HS-5 (cell line): ENCODE measurements around the gene CBFA2T3.
"Not testable (repeated sequence)": the region's sequence is repeated elsewhere in the genome, so short reads cannot be mapped to it uniquely, and the experiment has no call there.

Experiments used
- DNase-seq: peaks from one replicate; pipeline ENCODE4 v3.0.0-alpha.2; 2012; ENCODE audit warnings: low read depth

The CBFA2T3 gene

DNA sequence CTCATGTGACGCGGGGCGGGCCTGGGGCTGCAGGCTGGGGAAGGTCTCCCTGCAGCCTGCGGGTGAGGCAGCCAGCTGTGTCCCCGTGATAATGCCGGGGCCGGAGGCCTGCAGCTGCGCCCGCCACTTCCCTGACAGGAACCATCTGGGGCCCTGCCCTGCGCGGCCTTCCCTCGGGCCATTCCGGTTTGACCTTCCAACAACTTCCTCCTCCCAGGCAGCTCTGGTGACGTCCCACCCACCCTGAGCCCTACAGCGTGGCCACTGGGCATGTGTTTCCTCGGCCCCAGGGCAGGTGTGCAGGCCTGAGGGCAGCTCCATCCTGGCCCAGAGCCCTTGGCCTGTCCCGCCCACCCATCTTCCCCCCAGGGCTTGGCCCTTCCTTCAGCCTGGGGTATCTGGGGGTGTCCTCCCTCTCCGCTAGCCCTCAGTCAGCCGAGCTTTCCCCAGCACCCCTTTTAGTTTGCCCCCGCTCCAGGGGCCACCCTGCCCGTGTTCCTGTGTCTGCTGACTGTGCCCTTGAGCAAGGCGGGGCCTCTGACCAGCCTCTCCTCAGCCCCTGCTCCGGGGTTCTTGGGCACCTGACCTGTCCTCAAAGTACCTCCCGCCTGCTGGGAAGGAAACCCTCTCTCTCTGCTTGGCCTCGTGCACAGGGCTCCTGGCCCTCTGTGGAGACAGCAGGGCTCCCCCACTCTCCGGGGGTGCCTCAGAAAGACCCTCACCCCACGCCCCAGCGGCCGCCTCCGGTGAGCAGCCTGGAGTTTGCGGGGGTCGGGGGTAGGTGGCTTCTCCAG lies at the start of gene CBFA2T3:
Gene CBFA2T3, minus strand, starts transcription at position 190 of the 794 bp plus-strand sequence. CDS start 400 bp downstream, outside the sequence.
- no peak for DNase-seq

DNA sequence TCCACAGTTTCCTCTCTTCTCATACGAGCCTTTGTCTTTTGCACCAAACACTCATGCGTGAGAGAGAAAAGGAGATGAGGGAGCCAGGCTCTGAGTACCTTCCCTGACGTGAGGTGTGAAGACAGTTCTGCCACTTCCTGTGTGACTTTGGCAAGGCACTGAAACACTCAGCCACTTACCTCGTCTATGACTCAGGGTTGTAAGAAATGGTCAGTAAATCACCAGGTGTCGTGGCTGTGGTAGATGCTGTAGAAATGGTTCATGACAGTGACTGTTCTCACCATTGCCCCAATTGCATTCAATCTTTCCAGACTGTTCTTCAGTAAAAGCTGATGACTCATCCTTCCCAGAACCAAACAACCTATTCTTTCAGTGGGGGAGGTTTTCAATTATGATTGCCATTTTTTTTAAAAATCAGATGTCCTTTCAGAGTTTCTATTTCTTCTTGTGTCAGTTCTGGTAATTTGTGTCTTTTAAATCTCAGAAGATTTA lies 49.2 kb upstream of the CBFA2T3 start:
- DNase-seq, result no peak

DNA sequence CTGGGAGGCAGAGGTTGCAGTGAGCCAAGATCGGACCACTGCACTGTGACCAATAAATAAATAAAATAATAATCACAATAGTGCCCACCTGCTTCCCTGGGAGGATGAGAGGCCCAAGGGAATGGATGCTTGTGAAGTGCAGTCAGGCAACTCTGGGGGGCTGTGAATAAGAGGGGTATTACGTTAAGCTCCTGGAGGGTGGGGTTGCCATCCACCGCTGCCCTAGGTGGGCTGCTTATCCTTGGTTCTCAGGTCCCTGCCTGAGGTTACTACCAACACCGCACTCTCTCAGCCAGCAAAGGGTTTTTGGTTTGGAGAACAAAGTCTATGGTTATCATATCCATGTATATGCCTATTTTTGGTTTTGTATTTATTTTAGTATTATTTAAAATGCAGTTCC lies 48.6 kb upstream of the CBFA2T3 start:
- DNase-seq, result no peak

DNA sequence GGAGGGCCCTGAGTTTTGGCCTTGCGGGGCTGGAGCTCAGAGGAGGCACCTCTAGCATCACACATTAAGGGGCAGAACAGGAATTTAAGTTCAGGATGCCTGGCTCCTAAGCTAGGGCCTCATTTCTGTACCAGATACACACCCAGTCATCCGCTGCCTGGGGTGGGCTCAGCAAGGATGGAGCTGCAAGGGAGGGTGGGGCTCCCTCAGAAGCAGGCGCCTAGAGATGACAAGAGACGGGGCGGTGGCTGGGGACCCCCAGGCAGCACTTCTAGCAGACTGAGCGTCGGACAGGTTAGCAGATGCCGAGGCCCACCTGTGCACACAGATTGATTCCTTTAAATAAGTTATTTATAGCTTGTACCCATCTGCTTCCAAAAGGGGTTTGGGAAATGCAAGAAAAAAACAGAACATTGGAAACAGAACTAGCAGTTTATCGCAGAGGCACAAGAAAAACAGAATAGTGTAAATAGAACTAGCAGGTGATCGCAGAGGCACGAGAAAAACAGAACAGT lies 47.6 kb upstream of the CBFA2T3 start:
- no peak for DNase-seq

DNA sequence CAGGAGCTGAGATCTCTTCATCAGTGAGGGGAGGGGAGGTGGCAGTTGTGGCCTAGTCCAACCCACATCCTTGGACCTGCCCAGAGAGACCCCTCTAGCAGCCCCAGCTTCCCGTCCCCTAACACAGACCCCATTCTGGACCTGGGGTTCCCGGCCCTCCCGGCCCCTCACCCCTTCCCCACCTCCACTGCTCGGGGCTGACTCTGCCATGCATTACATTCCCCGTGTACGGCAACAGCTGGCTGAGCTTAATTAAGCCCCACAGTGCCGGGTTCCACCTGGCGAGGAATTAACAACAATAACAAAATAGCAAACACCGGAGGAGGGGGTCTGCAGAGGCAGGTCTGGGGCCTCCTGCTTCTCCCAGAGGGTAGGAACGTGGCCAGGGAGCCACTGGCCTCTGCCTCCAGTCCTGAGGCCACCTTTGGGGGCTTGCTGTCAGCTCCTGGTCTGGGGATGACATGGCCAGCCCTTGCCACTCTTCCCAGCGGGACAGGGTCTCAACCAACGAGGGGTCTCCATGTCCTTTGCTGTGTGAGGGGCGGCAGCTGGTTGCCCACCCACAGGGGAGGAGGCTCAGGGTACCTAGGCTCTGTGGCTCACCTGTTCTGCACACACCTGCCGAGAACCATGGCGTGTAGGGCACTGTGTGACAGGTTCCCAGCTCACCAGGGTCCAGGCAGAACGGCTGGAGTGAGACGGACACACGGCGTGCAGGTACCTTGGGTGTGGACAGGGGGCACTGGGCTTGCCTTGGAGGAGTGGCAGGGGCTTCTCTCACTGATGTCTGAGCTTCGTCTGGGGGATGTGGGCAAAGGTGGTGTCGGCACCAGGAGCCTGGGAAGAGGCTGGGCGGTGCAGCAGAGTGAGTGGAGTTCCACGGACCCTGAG lies 46.9 kb upstream of the CBFA2T3 start:
- DNase-seq, result no peak

DNA sequence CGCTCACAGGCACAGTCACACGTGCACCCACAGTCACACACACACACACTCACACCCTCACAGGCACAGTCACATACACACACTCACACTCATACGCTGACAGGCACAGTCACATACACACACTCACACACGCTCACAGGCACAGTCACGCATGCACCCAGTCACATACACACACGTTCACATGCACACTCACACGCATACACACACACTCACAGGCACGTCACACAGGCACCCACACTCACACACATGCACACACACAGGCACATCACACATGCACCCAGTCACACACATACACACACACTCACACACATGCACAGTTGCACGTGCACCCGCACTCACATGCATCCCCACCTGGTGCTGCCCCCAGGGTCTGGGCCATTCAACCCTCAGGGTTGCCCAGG lies 46.1 kb upstream of the CBFA2T3 start:
- no peak for DNase-seq

DNA sequence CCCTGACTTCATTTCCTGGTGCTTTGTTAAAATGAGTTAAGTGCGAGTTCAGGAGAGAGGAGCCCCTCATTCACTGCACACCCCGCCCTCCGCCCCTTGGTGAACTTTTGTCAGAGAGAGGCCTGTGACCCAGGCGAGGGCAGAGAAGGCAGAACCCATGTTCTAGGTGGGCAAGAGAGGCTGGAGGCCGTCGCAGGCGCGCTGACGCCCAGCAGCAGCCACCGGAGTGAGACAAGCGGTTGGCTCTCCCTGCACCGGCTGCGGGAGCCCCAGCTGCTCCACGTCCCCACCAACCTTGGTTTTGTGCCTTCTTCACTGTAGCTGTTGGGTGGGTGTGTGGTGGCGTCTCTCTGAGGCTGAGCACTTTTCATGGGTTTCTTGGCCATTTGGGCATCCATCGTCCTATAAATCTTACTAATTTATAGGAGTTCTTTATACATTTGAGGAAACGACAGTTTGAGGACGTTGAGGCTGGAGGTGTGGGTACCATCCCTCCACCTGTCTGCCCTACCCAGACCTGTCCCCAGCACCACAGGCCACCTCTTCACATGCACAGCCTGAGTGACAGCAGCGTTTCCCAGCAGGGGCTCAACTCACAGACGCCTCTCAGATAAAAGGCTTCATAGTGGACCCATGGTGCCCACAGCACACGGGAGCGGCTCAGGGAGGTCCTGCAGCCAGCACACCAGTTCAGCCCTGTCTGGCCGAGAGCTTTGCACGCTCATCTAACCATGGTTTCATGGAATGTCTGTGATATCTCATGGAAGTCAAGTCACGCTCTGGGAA lies 45.2 kb upstream of the CBFA2T3 start:
- DNase-seq, result no peak

DNA sequence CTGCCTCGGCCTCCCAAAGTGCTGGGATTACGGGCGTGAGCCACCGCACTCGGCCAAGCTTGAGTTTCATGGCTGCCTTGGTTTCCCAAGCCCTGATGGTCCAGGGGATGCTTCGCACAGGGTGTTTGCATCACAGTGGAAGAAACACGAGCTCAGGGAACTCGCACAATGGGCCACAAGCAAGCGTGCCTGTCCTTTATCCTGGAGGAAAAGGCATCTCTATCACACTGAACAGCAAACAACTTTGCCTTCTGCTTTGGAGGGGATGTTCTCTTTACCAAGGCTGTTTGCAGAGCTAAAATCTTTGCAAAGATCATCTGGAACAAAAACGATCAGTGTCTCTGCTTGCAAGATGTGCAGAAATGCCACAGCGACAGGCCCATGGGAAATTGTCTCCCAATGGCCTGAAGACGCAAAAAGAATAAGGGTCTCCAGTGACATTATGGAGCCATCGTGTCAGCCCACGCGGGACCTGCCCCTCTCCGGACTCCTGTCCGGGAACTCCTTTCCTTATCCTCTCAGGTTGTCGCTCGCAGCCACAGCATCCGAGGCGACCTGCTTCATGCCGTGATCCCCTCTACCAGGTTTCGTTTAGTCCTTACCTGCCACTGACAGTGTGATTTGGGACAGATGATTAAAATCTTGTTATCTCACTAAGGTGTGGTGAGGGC lies 44.1 kb upstream of the CBFA2T3 start:
- DNase-seq, result no peak

DNA sequence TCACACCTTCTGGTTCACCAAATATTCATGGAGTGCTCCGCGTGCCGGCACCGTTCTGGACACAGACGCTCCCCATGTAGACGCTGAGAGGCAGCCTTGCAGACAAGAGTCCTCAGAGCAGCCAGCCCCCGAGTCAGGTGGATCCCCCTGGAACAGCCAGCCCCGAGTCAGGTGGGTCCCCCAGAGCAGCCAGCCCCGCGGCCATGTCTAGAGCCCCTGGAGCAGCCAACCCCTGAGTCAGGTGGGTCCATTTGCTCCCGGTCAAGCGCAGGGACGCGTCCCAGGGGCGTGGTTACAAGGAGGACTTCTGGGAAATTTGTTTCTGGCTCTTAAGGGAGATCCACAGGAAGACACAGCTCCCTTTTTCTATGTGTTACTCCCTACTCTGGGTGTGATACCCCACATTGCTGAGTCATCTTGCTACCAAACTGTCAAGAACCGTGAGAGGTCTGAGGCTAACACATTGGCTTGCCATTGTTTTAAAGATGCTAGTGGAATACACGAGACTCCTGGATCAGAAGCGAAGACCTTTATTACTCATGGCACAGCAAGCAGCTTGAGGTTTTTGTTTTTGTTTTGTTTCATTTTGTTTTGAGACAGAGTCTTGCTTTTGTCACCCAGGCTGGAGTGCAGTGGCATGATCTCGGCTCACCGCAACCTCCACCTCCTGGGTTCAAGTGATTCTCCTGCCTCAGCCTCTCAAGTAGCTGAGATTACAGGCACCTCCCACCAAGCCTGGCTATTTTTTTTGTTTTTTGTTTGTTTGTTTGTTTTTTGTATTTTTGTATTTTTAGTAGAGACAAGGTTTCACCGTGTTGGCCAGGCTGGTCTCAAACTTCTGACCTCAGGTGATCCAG lies 43.3 kb upstream of the CBFA2T3 start:
- no peak for DNase-seq

DNA sequence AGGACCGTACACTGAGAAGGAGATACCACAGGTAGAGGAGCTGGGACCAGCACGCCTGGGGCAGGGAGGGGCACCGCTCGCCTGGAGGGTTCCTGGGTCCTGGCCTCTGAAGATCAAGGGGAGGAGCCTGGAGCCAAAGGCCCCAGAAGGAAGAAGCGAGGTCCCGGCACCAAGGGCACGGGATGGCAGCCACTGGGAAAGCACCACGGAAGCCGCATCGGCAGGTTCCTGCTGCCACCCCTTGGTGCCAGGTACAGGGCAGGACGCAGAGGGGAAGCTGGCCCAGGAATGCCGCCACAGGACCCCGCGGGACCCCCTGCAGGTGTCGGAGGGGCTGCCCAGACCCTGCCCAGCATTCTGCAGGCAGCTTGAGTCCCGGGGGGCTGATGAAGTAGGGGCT lies 42.5 kb upstream of the CBFA2T3 start:
- DNase-seq, result no peak

DNA sequence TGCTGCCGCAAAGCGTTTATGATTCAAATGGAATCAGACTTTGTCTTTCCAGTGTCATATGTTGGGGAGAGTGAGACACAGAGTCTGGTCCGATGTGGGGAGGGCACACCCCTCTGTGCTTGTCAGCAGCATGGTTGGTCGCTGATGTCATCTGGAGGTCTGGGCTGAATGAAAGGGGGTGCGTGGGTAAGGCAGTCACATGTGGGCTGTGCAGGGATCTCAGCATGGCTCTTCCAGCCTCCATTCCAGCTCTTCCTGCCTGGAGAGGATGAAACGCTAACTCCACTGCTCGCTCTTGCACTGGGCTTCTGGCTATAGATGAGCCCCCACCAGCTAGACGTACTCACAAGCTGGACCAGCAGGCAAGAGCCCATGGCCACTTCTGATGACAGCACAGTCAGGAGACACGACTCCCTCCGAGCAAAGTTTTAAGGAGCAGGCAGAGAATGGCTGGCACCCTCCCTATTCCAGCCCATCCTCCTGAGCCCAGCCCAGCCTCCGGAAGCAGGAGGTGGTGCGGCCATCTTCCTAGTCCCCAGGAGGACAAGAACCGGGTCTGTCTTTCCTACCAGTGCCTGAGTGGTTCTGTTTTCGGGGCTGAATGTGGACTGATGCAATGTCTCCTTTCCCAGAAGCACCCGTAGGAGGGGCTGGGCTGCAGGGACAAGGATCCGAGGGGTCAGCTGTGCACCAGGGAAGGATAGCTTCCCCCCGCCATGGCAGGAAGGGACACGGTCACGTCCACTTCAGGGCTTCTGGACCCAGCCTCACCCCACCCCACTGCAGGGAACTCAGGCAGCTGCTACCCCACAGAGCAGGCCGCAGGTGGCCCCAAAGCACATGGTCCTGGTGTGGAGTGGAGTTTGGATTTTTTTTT lies 41.5 kb upstream of the CBFA2T3 start:
- DNase-seq, result no peak

DNA sequence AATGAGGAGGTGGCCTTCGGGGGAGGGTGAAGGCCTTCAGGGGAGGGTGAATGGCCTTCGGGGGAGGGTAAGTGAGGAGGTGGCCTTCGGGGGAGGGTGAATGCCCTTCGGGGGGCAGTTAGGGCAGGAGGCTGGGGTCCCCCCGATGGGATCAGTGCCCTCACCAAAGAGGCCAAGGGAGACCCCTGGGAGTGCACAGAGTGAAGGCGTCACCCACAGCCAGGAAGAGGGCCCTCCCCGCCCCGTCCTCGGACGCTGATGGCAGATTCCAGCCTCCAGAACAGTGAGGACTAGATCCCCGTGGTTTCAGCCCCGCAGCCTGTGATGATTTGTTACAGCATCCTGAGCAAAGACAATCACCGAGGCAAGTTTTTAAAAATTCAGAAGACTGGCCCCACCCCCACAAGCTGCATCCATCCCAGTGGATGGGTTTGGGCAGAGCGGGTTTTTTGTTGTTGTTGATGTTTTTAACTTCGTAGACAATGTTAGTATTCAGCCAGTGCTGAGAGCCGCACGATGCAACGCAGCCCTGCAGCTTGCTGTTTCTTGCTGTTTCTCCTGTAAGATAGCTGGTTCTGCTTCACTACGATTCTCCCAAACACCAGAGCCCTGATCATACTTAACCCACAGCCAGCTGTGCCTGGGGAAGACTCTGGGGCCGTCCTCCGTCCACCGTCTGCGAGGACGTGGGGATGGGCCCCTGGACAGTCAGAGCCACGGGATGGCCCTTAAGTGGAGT lies 40.7 kb upstream of the CBFA2T3 start:
- DNase-seq, result no peak

DNA sequence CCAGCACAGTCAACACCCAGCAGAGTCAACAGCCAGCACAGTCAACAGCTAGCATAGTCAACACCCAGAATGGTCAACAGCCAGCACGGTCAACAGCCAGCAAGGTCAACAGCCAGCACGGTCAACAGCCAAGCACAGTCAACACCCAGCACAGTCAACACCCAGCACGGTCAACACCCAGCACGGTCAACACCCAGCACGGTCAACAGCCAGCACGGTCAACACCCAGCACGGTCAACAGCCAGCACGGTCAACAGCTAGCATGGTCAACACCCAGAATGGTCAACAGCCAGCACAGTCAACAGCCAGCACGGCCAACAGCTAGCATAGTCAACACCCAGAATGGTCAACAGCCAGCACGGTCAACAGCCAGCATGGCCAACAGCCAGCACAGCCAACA lies 39.6 kb upstream of the CBFA2T3 start:
- not testable (repeated sequence) for DNase-seq

DNA sequence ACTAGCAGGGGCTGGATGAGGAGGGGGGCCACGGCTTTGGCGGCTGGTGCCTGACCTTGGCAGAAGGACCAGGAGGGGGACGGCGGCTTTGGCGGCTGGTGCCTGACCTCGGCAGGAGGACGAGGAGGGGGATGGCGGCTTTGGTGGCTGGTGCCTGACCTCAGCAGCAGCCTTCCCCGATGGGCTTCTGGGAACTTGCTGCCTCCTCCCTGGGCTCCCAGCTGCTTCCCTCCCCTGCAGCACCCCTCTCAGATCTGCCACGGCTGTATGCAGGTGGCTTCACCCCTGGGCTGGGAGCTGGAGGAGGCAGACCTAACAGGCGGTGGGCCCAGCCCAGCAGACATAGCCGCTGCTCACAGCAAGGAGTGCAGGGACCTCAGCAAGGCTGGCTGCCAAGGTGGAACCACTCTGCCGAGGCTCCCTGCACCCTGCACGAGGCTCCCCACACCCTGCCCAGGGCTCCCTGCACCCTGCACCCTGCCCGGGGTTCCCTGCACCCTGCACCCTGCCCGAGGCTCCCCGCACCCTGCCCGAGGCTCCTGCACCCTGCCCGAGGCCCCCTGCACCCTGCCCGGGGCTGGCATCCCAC lies 38.4 kb upstream of the CBFA2T3 start:
- no peak for DNase-seq

DNA sequence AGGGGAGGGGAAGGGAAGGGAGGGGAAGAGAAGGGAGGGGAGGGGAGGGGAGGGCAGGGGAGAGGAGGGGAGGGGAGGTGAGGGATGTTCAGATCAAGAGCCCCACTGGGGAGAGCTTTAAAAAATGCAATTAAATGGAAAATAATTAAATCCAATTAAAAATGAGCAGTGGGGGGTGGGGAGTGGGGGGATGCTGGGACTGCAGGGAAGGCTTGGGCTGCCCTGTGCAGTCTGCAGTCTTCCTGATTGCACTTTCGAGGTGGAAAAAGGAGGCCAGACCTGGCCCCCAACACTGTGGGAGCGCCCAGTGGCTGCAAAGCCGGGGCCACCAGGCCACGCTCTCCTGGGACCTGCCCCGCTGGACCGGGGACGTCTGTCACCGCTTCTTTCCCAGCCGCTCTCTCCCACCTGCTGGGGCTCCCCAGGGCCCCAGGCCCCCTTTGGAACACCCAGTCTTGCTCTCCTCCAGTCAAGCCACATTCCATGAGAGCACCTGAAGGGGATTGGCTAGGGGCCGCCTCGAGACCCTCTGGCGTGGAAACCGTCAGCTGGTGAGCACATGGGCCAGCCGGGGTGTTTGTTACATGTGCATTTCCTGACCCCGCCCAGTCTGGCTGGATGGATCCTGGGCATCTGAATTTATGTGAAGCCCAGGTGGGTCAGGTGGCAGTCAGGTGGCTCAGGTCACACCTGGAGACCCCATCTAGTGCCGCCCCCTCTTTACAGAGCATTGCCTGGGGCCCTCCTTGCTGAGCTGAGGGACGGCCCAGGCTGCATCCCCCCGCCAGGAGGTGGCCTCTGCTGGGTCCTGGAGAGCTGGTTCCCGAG lies 37.6 kb upstream of the CBFA2T3 start:
- no peak for DNase-seq

DNA sequence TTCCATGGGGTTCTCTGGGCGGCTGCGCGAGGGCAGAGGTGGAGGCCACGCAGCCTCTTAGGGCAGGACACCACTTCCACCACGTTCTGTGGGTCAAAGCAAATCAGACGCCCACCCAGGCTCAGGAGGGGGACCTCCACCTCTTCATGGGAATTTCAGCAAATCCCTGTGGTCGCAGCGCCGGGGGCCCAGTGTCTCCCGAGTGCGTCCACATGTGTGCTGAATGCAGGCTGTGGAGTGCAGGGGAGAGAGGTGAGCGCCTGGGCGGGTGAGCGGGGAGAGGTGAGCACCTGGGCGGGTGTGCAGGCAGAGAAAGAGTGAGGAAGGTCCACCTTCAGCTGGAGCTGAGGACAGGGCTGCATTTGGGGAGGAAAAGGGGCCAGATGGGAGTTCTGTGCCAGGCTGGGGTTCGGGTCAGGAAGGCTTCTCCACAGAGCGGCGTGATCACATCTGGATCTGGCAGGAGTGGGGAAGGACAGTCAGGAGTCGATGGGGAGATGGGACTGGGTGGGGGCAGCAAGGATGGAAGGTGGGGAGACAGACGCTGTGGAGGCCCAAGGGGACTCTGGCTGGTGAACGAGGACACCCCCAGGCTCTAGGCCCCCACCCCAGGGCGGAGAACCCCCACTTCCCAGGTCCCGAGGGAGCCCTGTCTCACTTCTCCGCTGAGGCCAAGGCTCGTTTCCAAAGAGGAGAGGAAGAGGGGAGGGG lies 36.8 kb upstream of the CBFA2T3 start:
- DNase-seq, result no peak

DNA sequence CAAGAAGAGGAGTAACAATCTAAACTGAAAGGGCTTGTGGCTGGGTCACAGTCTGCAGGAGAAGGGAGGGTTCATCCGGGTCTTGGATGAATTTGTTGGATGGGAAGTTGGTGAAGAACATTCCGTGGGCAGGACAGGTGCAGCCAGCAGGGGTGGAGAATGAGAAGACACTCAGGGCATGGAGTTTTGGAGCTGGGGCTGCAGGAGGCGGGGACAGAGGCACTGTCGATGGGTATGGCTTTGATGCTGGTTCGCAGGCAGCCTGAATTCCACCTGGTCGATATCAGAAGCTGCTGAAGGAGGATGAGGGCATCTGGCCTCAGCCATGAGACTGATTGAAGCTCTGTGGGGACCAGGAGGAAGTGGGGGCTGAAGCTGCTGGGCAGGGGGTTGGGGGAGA lies 36.1 kb upstream of the CBFA2T3 start:
- no peak for DNase-seq
